NAMALWA (cell line): ENCODE measurements around the gene MYO3B.
"Not testable (repeated sequence)": the region's sequence is repeated elsewhere in the genome, so short reads cannot be mapped to it uniquely, and the experiment has no call there.

ENCODE experiments used
- DNase-seq: peaks from one replicate; pipeline ENCODE4 v3.0.0-alpha.2; 2015; ENCODE audit warnings: low spot score

Gene MYO3B

DNA sequence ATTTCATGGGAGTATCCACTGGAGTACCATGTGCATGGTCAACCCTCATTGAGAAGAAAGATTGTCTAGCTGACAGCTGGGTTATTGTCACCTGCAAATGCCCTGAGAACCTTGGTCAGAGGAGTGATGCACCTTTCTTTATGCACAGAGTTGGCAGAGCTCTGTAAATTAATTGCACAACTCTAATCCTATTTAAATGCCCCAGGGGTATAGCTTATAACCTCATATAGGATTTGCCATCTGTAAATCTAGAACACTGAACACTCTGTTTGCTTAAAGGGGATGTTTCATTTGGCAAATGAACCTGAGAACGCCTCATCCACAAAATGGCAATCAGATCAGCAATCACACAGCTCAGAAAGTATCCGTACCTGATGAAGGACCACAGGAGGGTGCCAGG, 465.4 kb downstream of the MYO3B start:
- no peak for DNase-seq

GRCh38 chr2:170647741-170648436, 469.9 kb downstream of the MYO3B start:
- DNase-seq: no peak

DNA sequence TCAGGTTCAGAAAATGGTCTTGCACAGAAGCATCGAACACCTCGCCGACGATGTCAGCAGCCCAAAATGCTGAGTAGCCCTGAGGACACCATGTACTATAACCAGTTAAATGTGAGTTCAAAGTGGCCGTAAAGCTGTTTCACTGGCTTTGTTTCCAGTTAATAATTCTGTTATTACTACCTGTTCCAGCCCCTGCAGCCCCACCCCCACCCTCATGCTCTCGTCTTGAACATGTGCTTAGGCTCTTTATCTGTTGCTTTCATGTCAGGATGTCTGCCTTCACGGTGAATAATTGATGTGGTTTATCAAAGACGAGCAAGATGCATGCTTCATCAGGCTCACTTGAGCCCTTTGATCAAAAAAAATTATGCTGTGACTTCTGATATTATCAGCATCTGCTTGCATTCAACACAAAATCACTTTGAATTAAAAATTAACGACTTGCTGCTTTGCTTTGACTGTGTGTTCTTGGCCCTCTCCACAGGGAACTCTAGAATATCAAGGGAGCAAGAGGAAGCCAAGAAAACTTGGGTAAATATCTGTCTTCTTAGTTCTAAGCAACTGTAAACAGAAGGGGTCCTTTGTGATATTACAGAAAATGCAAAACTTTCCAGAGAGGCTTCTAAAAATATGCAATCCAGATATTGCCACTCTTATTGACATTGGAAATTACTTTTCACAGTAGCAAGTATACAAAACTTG, 473.8 kb downstream of the MYO3B start:
- DNase-seq: no peak

- DNase-seq: no peak
Observed at GRCh38 chr2:170652637-170653417, 474.9 kb downstream of the MYO3B start.

GRCh38 chr2:170656669-170657068, 478.7 kb downstream of the MYO3B start:
- no peak for DNase-seq

GRCh38 chr2:170660409-170660808, 482.5 kb downstream of the MYO3B start:
- DNase-seq: no peak

DNA sequence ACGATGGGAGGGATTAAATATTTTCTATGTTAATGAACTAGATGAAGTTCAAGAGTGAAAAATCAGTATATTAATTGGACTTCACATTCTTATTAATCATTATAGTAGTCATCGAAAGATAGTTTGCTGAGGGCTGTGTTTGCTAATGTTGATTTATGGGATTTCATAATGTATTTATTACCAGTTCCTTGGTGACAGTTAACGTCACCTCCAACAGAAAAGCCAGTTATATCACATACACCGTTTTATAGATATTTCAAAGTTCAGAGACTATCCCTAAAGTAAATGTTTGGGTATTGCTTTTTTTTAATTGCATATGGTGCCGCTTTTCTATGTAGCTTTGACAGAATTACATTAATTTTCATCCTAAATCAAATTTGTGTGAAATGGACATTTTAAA, 487.8 kb downstream of the MYO3B start:
- DNase-seq: no peak

DNA sequence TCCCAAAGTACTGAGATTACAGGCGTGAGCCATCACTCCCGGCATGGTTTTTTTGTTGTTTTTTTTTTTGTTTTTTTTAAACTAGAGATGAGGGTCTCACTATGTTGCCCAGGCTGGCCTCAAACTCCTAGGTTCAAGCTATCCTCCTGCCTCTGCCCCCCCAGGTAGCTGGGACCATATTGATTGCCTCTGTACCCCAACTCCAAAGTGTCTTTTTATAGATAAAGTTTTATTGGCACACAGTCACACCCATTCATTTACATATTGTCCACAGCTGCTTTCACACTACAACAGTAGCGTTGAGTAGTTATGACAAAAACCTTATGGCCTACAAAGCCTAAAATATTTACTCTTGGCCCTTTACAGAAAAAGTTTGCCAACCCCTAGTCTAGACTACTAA, 492.0 kb downstream of the MYO3B start:
- DNase-seq: no peak

- DNase-seq: no peak
Observed at GRCh38 chr2:170670651-170671050, 492.7 kb downstream of the MYO3B start.

DNA sequence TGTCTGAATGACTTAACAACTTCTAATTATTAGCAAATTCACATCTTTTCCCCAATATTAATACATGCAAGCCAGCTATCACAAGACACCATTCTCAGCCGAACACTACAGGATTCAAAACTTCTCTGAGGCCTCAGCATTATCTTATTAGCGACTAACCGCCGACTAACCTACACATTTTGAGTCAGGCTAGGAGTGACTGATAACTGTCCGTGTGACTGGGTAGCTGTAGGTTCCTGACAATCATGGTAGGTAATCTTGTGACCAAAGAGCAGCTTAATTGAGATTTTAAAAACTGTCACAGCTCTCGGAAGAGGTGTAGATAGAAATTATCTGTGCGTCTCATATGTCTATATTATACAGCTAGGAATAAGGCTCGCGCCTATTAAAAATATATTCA, 493.1 kb downstream of the MYO3B start:
- no peak for DNase-seq

- DNase-seq: not testable (repeated sequence)
Observed at GRCh38 chr2:170674282-170674681, 496.3 kb downstream of the MYO3B start.

GRCh38 chr2:170675701-170676100, 497.8 kb downstream of the MYO3B start:
- no peak for DNase-seq

DNA sequence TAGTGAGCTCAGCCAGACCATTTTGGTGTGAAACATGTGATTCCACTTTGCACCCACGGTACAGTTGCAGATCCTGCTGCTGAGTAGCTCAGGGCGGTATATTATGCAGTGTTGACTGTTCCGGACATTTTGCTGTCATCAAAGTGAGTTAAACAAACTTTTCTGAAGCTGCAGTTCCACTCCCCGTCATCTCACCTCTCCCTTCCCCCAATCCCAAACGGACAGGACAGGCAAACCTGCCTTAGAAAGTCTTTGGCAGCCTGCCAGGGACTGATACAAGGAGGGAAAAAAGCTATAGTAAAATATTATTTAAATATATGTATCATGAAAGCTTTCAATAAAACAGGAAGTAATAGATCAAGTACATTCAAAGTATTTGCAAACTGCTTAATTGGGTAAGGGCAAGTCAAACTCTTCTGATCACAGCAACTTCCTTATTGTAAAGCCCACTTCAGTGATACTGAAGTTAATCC, 501.7 kb downstream of the MYO3B start:
- DNase-seq: peak; percentile 57

- DNase-seq: peak; percentile 28
Observed at GRCh38 chr2:170680172-170680941, 502.4 kb downstream of the MYO3B start.

- DNase-seq: no peak
Observed at GRCh38 chr2:170681311-170681710, 503.4 kb downstream of the MYO3B start.

- no peak for DNase-seq
Observed at GRCh38 chr2:170685591-170685990, 507.6 kb downstream of the MYO3B start.

- no peak for DNase-seq
Observed at GRCh38 chr2:170689481-170689880, 511.5 kb downstream of the MYO3B start.

DNA sequence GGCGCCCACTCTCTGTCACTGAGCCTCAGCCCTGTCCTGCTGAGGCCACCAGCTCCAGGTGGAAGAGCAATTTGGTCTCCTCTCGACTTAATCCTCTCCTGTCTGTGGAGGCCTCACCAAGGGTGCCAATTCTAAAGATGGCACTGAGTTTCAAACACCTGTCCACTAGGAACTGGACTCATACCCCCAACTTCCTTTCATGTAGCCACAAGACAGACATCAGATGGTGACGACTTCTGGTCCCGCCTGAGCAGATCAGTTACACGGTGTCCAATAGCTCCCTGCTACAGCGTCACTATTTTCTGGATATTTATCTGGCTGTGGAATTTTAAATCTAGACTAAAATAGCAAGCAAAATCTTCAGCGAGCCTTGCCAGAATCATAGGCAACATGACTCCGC, 512.7 kb downstream of the MYO3B start:
- DNase-seq: no peak

GRCh38 chr2:170694316-170694715, 516.4 kb downstream of the MYO3B start:
- DNase-seq: no peak

- no peak for DNase-seq
Observed at GRCh38 chr2:170695521-170696410, 517.8 kb downstream of the MYO3B start.

DNA sequence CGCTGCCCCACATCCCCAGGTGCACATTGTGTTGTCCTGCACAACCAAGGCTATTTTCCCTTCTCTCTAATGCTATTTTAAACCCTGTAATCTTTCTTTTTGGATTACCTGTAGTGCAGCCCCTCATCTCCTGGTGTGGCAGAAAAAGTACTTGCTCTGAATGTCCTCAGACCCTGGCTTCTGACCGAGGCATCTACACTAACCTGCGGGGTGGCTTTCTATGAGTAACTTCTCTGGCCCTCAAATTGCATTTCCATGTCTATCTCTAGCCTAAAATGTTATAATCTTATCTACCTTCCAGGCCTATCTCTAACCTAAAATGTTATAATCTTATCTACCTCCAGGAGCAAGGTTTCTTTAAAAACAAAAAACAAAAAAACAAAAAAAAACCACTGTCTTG, 519.0 kb downstream of the MYO3B start:
- DNase-seq: no peak
